Brain microvascular endothelial cell (primary cell): ENCODE results near the gene RCBTB2.

Source experiments
- DNase-seq: peaks from one replicate; pipeline ENCODE4 v3.0.0-alpha.2; 2020
- H3K27ac ChIP-seq: fragments of 250-450 bp; sonication (Bioruptor Pico); 2 replicates; pipeline ENCODE4 v1.5.1; 2020; ENCODE audit warnings: mild to moderate bottlenecking, moderate library complexity
- H3K27me3 ChIP-seq: fragments of 250-450 bp; sonication (Bioruptor Pico); replicated peaks from 2 replicates; pipeline ENCODE4 v1.5.1; 2020; ENCODE audit warnings: mild to moderate bottlenecking
- H3K36me3 ChIP-seq: fragments of 250-450 bp; sonication (Bioruptor Pico); replicated peaks from 2 replicates; pipeline ENCODE4 v1.5.1; 2020; ENCODE audit warnings: mild to moderate bottlenecking
- H3K4me3 ChIP-seq: 2 replicates; pipeline ENCODE4 v1.5.1; 2011; ENCODE audit warnings: low read depth, mild to moderate bottlenecking, control low read depth, low read length, moderate library complexity
- in situ Hi-C: cut with HindIII; loops from 2 replicates; pipeline ENCODE4 v1.10.0; 2017; ENCODE audit warnings: low sequenced_read_pairs, low pct_ligation_motif_present
- TF ChIP-seq, protein P1 (sequence below): IDR thresholded peaks from 2 replicates; pipeline ENCODE4 v1.5.1; 2011; ENCODE audit warnings: low read depth, mild to moderate bottlenecking, moderate library complexity, low read length, control low read depth, inconsistent platforms; ENCODE audit errors: missing control alignments

Gene RCBTB2

DNA sequence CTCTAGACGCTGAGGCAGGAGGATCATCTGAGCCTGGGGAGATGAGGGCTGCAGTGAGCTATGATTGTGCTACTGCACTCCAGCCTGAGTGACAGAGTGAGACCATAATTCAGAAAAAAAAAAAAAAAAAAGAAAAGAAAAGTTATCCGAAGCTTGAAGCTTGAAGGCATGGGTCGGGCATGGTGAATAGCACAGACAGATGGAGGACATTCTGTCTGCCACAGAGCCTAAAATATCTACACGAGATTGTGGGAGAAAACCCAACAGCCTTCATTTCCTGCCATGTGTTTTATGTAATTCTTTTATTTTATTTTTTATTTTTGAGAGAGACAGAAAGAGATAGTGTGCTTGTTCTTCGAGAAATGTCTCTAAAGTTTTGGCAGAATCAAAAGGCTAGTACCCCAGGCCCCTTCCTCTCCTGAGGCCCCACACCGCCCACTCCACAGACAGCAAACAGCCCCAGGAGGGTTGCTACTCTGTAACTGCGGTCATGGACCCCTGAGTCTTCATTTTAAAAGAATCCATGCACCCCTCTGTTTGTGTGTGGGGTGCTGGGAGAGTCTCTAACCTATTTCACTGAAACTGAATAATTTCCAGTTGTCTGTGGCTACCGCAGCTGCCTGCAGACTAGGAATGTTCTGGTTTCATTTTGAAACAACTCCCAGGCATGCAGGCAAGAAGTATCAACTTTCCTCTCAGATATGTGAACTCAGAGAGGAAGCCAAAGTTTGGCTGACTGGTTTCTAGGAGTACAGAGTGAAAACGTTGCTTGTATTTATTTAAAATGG, 38.4 kb upstream of the RCBTB2 start:
- in situ Hi-C loops: loop anchor here (25.0 kb wide), 1 partner anchor 209 kb away; no protein-coding TSS in a partner anchor
- H3K4me3 ChIP-seq: no peak overlapping the region
- H3K27ac ChIP-seq: peak overlapping the region; percentile 67
- H3K36me3 ChIP-seq: no peaks in the 10 kb centered on the region
- DNase-seq: peak; percentile 67
- no peaks in the 10 kb centered on the region for H3K27me3 ChIP-seq
- TF ChIP-seq, protein P1, sequence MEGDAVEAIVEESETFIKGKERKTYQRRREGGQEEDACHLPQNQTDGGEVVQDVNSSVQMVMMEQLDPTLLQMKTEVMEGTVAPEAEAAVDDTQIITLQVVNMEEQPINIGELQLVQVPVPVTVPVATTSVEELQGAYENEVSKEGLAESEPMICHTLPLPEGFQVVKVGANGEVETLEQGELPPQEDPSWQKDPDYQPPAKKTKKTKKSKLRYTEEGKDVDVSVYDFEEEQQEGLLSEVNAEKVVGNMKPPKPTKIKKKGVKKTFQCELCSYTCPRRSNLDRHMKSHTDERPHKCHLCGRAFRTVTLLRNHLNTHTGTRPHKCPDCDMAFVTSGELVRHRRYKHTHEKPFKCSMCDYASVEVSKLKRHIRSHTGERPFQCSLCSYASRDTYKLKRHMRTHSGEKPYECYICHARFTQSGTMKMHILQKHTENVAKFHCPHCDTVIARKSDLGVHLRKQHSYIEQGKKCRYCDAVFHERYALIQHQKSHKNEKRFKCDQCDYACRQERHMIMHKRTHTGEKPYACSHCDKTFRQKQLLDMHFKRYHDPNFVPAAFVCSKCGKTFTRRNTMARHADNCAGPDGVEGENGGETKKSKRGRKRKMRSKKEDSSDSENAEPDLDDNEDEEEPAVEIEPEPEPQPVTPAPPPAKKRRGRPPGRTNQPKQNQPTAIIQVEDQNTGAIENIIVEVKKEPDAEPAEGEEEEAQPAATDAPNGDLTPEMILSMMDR: no peak

DNA sequence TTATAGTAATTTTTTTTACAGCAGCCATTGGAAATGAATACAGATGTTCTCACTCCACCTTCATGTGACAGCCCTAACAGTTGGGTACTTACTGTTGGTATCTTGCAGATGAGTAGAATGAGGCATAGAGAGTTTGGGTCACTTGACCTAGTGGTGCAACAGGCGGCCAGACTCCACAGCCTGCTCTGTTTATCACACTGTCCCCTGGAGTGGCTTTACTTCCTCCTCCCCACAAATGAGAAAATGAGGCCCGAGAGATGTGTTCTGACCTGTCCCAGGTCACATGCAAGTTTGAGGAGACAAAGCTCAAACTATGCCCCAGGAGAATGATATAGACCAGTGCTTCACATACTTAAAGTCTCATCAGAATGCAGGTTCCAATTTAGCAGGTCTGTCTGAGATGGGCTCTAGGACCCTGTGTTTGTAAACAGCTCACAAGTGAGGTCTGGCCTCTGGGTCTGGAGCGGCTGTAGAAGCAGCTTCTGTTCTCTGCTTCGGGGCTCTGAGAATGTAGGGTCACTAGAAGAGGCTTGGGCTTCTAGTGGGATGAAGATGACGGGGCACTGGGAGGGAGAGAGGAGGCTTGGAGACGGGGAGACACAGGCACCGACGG, 37.4 kb upstream of the RCBTB2 start:
- DNase-seq: no peak
- in situ Hi-C loops: loop anchor here (25.0 kb wide), 1 partner anchor 208 kb away; no protein-coding TSS in a partner anchor
- Histone ChIP-seq H3K27ac (no peak overlapping the region), H3K4me3 (no peak overlapping the region), H3K27me3 (no peaks in the 10 kb centered on the region), H3K36me3 (no peaks in the 10 kb centered on the region)
- TF ChIP-seq, protein P1: no peak

- DNase-seq: no peak
- Histone ChIP-seq H3K4me3 (no peak overlapping the region), H3K27ac (no peak overlapping the region), H3K27me3 (no peaks in the 10 kb centered on the region), H3K36me3 (no peaks in the 10 kb centered on the region)
- TF ChIP-seq, protein P1: no peak
- in situ Hi-C loops: loop anchor here (25.0 kb wide), 1 partner anchor 207 kb away; no protein-coding TSS in a partner anchor
Measured at GRCh38 chr13:48569104-48569666, 36.3 kb upstream of the RCBTB2 start.

DNA sequence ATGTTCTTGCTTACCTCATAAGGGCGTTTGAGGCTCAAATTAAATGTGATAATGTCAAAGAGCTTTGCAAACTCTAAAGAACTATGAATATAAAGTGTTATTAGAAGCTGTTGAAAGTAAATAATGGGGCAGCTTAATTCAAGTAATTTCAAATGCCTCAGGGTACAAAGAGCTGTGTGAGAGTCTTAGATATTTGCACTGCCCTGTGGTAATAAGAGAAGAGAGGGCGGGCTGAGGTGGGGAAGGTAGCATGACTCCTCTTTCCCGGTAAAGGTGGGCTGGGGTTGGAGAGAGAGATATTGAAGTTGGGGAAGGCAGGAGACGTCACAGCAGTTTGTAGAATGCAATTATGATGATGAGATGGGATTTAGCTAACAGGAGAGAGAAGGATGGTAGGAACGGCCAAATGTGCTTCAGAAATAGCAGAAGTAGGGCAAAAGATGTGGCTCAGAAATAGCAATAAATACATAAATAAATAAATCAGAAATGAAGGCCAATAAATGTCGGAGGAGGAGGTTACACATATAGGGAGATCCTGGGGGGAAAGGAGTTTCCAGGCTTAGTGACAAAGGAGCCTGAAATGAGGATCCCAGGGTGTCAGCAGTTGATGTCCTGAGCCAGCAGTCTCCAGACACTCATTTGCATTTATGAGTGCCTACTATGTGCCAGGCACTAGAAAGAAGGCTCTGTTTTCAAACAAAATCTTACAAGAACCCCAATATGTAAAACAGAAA, 35.7 kb upstream of the RCBTB2 start:
- Histone ChIP-seq H3K27me3 (no peaks in the 10 kb centered on the region), H3K36me3 (no peaks in the 10 kb centered on the region), H3K4me3 (no peak overlapping the region), H3K27ac (no peak overlapping the region)
- TF ChIP-seq, protein P1: no peak
- no peak for DNase-seq
- in situ Hi-C loops: loop anchor here (25.0 kb wide), 1 partner anchor 206 kb away; no protein-coding TSS in a partner anchor

DNA sequence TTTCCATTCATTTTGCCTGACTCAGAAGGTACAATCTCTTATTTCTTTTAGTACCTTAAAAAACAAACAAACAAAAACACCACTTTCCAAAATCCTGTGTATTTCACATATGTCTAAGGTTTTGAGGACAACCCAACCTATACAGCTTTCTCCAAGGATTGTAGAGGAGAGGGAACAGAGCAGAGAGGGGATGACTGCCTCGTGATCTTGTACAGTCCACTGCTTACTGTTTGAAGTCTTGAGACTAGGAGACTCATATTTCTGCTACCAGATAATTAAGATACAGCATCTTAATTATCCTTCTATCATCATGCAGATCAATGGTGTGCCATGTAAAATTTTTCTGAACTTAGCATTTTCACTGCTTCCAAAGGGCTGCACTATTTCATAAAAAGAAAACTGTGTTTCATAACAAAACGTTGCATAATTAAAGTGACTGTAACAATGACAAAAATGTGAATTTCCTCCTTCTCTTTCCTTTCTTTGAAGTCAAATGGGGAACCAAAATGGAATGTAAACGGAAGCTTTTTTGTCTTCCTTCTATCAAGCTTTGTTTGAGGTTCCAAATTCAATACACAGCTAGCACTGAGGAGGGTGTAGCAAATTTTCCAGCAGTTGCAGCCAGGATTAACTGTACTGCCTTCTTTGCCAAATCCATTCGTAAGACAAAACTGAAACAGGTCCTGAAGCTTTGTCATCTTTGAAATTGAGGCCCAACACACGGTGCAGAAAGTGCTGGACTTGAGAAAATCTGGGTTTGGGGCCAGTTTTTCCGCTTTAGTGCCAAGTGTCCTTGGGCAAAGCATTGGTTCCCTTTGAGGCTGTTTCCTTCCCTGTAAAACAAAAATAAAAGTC, 34.9 kb upstream of the RCBTB2 start:
- Histone ChIP-seq H3K36me3 (no peaks in the 10 kb centered on the region), H3K4me3 (no peak overlapping the region), H3K27me3 (no peaks in the 10 kb centered on the region), H3K27ac (no peak overlapping the region)
- TF ChIP-seq, protein P1: no peak
- in situ Hi-C loops: loop anchor here (25.0 kb wide), 1 partner anchor 205 kb away; no protein-coding TSS in a partner anchor
- DNase-seq: no peak
